Brain microvascular endothelial cell (primary cell): ENCODE data around the gene KIAA1328.

Source experiments
- DNase-seq: peaks from one replicate; pipeline ENCODE4 v3.0.0-alpha.2; 2020
- H3K27ac ChIP-seq: fragments of 250-450 bp; sonication (Bioruptor Pico); 2 replicates; pipeline ENCODE4 v1.5.1; 2020; ENCODE audit warnings: mild to moderate bottlenecking, moderate library complexity
- H3K27me3 ChIP-seq: fragments of 250-450 bp; sonication (Bioruptor Pico); replicated peaks from 2 replicates; pipeline ENCODE4 v1.5.1; 2020; ENCODE audit warnings: mild to moderate bottlenecking
- H3K36me3 ChIP-seq: fragments of 250-450 bp; sonication (Bioruptor Pico); replicated peaks from 2 replicates; pipeline ENCODE4 v1.5.1; 2020; ENCODE audit warnings: mild to moderate bottlenecking
- H3K4me3 ChIP-seq: 2 replicates; pipeline ENCODE4 v1.5.1; 2011; ENCODE audit warnings: low read depth, mild to moderate bottlenecking, control low read depth, low read length, moderate library complexity
- in situ Hi-C: cut with HindIII; loops from 2 replicates; pipeline ENCODE4 v1.10.0; 2017; ENCODE audit warnings: low sequenced_read_pairs, low pct_ligation_motif_present
- TF ChIP-seq, protein P1 (sequence below): IDR thresholded peaks from 2 replicates; pipeline ENCODE4 v1.5.1; 2011; ENCODE audit warnings: low read depth, mild to moderate bottlenecking, moderate library complexity, low read length, control low read depth, inconsistent platforms; ENCODE audit errors: missing control alignments

KIAA1328 gene

DNA sequence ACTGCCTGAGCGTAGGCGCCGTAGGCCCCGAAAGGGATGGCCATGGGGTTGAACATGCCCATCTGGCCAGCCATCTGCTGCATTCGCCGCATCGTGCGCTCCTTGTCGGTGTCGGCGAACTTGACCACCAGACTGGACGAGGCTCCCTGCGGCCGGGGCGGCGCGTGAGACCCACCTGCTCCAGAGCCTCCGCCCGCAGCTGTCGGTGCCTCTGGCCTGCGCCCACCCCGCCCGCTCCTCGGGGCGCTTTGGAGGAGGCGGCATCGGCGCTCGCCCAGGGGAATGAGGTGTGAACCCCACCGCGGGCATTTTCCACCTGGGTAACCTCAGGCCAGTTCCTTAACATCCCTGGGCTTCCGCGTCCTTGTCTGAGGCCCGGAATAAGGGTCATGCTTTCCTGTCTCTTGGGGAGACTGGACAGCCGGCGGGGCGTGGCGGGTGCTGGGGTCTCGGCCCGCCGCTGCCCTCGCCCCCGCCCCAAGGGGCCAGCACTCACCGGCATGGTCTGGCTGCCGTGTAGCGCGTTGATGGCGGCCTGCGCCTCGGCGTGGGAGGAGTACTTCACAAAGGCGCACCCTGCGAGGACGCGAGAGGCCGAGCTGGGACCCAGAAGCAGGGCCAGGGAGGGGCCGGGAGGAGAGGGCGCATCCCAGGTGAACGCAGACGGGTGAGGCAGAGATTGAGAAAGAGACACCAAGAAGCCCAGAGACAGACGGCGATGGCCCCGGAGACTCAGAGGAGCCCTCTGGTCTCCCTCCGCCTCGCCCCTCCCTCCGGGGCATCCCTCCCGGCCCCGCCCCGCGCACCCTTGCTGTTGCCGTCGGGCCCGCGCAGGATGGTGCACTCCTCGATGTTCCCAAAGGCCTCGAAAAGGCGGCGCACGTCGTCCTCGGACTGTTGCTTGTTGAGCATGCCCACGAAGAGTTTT, 445.6 kb downstream of the KIAA1328 start:
- in situ Hi-C loops = no loop called here
- Histone ChIP-seq H3K36me3 (no peaks in the 10 kb centered on the region), H3K27ac (no peak overlapping the region), H3K4me3 (no peak overlapping the region), H3K27me3 (peaks cover 29% of the 10 kb centered on the region)
- no peak for DNase-seq
- TF ChIP-seq, protein P1, sequence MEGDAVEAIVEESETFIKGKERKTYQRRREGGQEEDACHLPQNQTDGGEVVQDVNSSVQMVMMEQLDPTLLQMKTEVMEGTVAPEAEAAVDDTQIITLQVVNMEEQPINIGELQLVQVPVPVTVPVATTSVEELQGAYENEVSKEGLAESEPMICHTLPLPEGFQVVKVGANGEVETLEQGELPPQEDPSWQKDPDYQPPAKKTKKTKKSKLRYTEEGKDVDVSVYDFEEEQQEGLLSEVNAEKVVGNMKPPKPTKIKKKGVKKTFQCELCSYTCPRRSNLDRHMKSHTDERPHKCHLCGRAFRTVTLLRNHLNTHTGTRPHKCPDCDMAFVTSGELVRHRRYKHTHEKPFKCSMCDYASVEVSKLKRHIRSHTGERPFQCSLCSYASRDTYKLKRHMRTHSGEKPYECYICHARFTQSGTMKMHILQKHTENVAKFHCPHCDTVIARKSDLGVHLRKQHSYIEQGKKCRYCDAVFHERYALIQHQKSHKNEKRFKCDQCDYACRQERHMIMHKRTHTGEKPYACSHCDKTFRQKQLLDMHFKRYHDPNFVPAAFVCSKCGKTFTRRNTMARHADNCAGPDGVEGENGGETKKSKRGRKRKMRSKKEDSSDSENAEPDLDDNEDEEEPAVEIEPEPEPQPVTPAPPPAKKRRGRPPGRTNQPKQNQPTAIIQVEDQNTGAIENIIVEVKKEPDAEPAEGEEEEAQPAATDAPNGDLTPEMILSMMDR = no peak

GRCh38 chr18:37275237-37275741, 446.4 kb downstream of the KIAA1328 start:
- Histone ChIP-seq H3K27ac (no peak overlapping the region), H3K4me3 (no peak overlapping the region), H3K36me3 (no peaks in the 10 kb centered on the region), H3K27me3 (peaks cover 29% of the 10 kb centered on the region)
- TF ChIP-seq, protein P1 = no peak
- DNase-seq = no peak
- in situ Hi-C loops = no loop called here

- no peak overlapping the region for H3K4me3 ChIP-seq
- H3K27ac ChIP-seq = no peak overlapping the region
- H3K27me3 ChIP-seq = peaks cover 29% of the 10 kb centered on the region
- DNase-seq = no peak
- no peaks in the 10 kb centered on the region for H3K36me3 ChIP-seq
- TF ChIP-seq, protein P1 = no peak
- in situ Hi-C loops = no loop called here
These were observed 447.4 kb downstream of the KIAA1328 start for GRCh38 chr18:37276111-37276890.

- H3K36me3 ChIP-seq = no peaks in the 10 kb centered on the region
- no peak overlapping the region for H3K4me3 ChIP-seq
- H3K27me3 ChIP-seq = peaks cover 29% of the 10 kb centered on the region
- no peak overlapping the region for H3K27ac ChIP-seq
- in situ Hi-C loops = no loop called here
- no peak for DNase-seq
- TF ChIP-seq, protein P1 = no peak
These were observed 448.9 kb downstream of the KIAA1328 start for GRCh38 chr18:37277804-37278203.
